ENCODE measurements around the gene INCA1.

The INCA1 gene

GRCh38 chr17:4965311-4965986 is 31.9 kb downstream of the INCA1 start:
- Histone ChIP-seq H3K9ac (ENCODE audit: low read length in 5 of 5) (no peak overlapping the region), H3K4me3 (ENCODE audit: low read depth in 1 of 5, low read length in 5 of 5) (no peak overlapping the region), H3K9me3 (ENCODE audit: control insufficient read depth in 5 of 5, low read length in 5 of 5) (no peaks in the 10 kb centered on the region), H3K36me3 (ENCODE audit: control insufficient read depth in 5 of 5, insufficient read depth in 5 of 5, low read length in 5 of 5) (peaks cover 0 to 24% (median 15%) of the 10 kb centered on the region in 5 donors), H3K27ac (ENCODE audit: low read depth, low read length) (peak overlapping the region; percentile 98), H3K4me1 (ENCODE audit: control insufficient read depth in 5 of 5, insufficient read depth in 5 of 5, low read length in 5 of 5) (peaks cover 8 to 37% (median 34%) of the 10 kb centered on the region in 5 donors), H3K27me3 (ENCODE audit: control insufficient read depth in 5 of 5, insufficient read depth in 4 of 5, low read length in 5 of 5) (no peaks in the 10 kb centered on the region)

- H3K4me3 ChIP-seq (ENCODE audit: low read depth in 1 of 5, low read length in 5 of 5), result no peak overlapping the region
- H3K27ac ChIP-seq (ENCODE audit: low read depth, low read length), result no peak overlapping the region
- peaks cover 0 to 3% (median 0%) of the 10 kb centered on the region in 5 donors for H3K4me1 ChIP-seq (ENCODE audit: control insufficient read depth in 5 of 5, insufficient read depth in 5 of 5, low read length in 5 of 5)
- H3K36me3 ChIP-seq (ENCODE audit: control insufficient read depth in 5 of 5, insufficient read depth in 5 of 5, low read length in 5 of 5), result peaks cover 0 to 34% (median 27%) of the 10 kb centered on the region in 5 donors
- H3K9me3 ChIP-seq (ENCODE audit: control insufficient read depth in 5 of 5, low read length in 5 of 5), result no peaks in the 10 kb centered on the region
- H3K27me3 ChIP-seq (ENCODE audit: control insufficient read depth in 5 of 5, insufficient read depth in 4 of 5, low read length in 5 of 5), result no peaks in the 10 kb centered on the region
- H3K9ac ChIP-seq (ENCODE audit: low read length in 5 of 5), result no peak overlapping the region
Measured at GRCh38 chr17:4960279-4960922, 36.9 kb downstream of the INCA1 start.

- peaks cover 0 to 34% (median 27%) of the 10 kb centered on the region in 5 donors for H3K36me3 ChIP-seq (ENCODE audit: control insufficient read depth in 5 of 5, insufficient read depth in 5 of 5, low read length in 5 of 5)
- no peaks in the 10 kb centered on the region for H3K9me3 ChIP-seq (ENCODE audit: control insufficient read depth in 5 of 5, low read length in 5 of 5)
- no peaks in the 10 kb centered on the region for H3K27me3 ChIP-seq (ENCODE audit: control insufficient read depth in 5 of 5, insufficient read depth in 4 of 5, low read length in 5 of 5)
- H3K4me1 ChIP-seq (ENCODE audit: control insufficient read depth in 5 of 5, insufficient read depth in 5 of 5, low read length in 5 of 5), result peaks cover 0 to 1% (median 0%) of the 10 kb centered on the region in 5 donors
- H3K27ac ChIP-seq (ENCODE audit: low read depth, low read length), result no peak overlapping the region
- no peak overlapping the region for H3K9ac ChIP-seq (ENCODE audit: low read length in 5 of 5)
- no peak overlapping the region for H3K4me3 ChIP-seq (ENCODE audit: low read depth in 1 of 5, low read length in 5 of 5)
Measured at GRCh38 chr17:4959261-4959965, 37.9 kb downstream of the INCA1 start.

GRCh38 chr17:4958102-4958501 is 39.2 kb downstream of the INCA1 start:
- Histone ChIP-seq H3K9ac (ENCODE audit: low read length in 5 of 5) (no peak overlapping the region), H3K4me1 (ENCODE audit: control insufficient read depth in 5 of 5, insufficient read depth in 5 of 5, low read length in 5 of 5) (peaks cover 2 to 14% (median 9%) of the 10 kb centered on the region in 5 donors), H3K36me3 (ENCODE audit: control insufficient read depth in 5 of 5, insufficient read depth in 5 of 5, low read length in 5 of 5) (peaks cover 0 to 34% (median 27%) of the 10 kb centered on the region in 5 donors), H3K27ac (ENCODE audit: low read depth, low read length) (no peak overlapping the region), H3K27me3 (ENCODE audit: control insufficient read depth in 5 of 5, insufficient read depth in 4 of 5, low read length in 5 of 5) (no peaks in the 10 kb centered on the region), H3K9me3 (ENCODE audit: control insufficient read depth in 5 of 5, low read length in 5 of 5) (no peaks in the 10 kb centered on the region), H3K4me3 (ENCODE audit: low read depth in 1 of 5, low read length in 5 of 5) (no peak overlapping the region)

- no peak overlapping the region for H3K4me3 ChIP-seq (ENCODE audit: low read depth in 1 of 5, low read length in 5 of 5)
- H3K36me3 ChIP-seq (ENCODE audit: control insufficient read depth in 5 of 5, insufficient read depth in 5 of 5, low read length in 5 of 5), result peaks cover 0 to 34% (median 27%) of the 10 kb centered on the region in 5 donors
- H3K9ac ChIP-seq (ENCODE audit: low read length in 5 of 5), result no peak overlapping the region
- H3K4me1 ChIP-seq (ENCODE audit: control insufficient read depth in 5 of 5, insufficient read depth in 5 of 5, low read length in 5 of 5), result peaks cover 2 to 17% (median 14%) of the 10 kb centered on the region in 5 donors
- H3K9me3 ChIP-seq (ENCODE audit: control insufficient read depth in 5 of 5, low read length in 5 of 5), result no peaks in the 10 kb centered on the region
- H3K27me3 ChIP-seq (ENCODE audit: control insufficient read depth in 5 of 5, insufficient read depth in 4 of 5, low read length in 5 of 5), result no peaks in the 10 kb centered on the region
- H3K27ac ChIP-seq (ENCODE audit: low read depth, low read length), result no peak overlapping the region
Measured at GRCh38 chr17:4956493-4957061, 40.7 kb downstream of the INCA1 start.

GRCh38 chr17:4955091-4955490 is 42.2 kb downstream of the INCA1 start:
- Histone ChIP-seq H3K4me1 (ENCODE audit: control insufficient read depth in 5 of 5, insufficient read depth in 5 of 5, low read length in 5 of 5) (peaks cover 2 to 27% (median 22%) of the 10 kb centered on the region in 5 donors), H3K4me3 (ENCODE audit: low read depth in 1 of 5, low read length in 5 of 5) (no peak overlapping the region), H3K9ac (ENCODE audit: low read length in 5 of 5) (no peak overlapping the region), H3K27me3 (ENCODE audit: control insufficient read depth in 5 of 5, insufficient read depth in 4 of 5, low read length in 5 of 5) (no peaks in the 10 kb centered on the region), H3K36me3 (ENCODE audit: control insufficient read depth in 5 of 5, insufficient read depth in 5 of 5, low read length in 5 of 5) (peaks cover 0 to 25% (median 19%) of the 10 kb centered on the region in 5 donors), H3K9me3 (ENCODE audit: control insufficient read depth in 5 of 5, low read length in 5 of 5) (no peaks in the 10 kb centered on the region), H3K27ac (ENCODE audit: low read depth, low read length) (no peak overlapping the region)

- Histone ChIP-seq H3K9ac (ENCODE audit: low read length in 5 of 5) (peak overlapping the region in 1 of 5 donors; percentile 56), H3K4me1 (ENCODE audit: control insufficient read depth in 5 of 5, insufficient read depth in 5 of 5, low read length in 5 of 5) (peaks cover 2 to 31% (median 23%) of the 10 kb centered on the region in 5 donors), H3K4me3 (ENCODE audit: low read depth in 1 of 5, low read length in 5 of 5) (no peak overlapping the region), H3K27me3 (ENCODE audit: control insufficient read depth in 5 of 5, insufficient read depth in 4 of 5, low read length in 5 of 5) (no peaks in the 10 kb centered on the region), H3K9me3 (ENCODE audit: control insufficient read depth in 5 of 5, low read length in 5 of 5) (no peaks in the 10 kb centered on the region), H3K36me3 (ENCODE audit: control insufficient read depth in 5 of 5, insufficient read depth in 5 of 5, low read length in 5 of 5) (peaks cover 0 to 12% (median 5%) of the 10 kb centered on the region in 5 donors), H3K27ac (ENCODE audit: low read depth, low read length) (peak overlapping the region; percentile 63)
Measured at GRCh38 chr17:4953451-4953961, 43.8 kb downstream of the INCA1 start.

- Histone ChIP-seq H3K36me3 (ENCODE audit: control insufficient read depth in 5 of 5, insufficient read depth in 5 of 5, low read length in 5 of 5) (peaks cover 0 to 4% (median 2%) of the 10 kb centered on the region in 5 donors), H3K9me3 (ENCODE audit: control insufficient read depth in 5 of 5, low read length in 5 of 5) (no peaks in the 10 kb centered on the region), H3K27ac (ENCODE audit: low read depth, low read length) (no peak overlapping the region), H3K4me3 (ENCODE audit: low read depth in 1 of 5, low read length in 5 of 5) (no peak overlapping the region), H3K4me1 (ENCODE audit: control insufficient read depth in 5 of 5, insufficient read depth in 5 of 5, low read length in 5 of 5) (peaks cover 2 to 40% (median 30%) of the 10 kb centered on the region in 5 donors), H3K27me3 (ENCODE audit: control insufficient read depth in 5 of 5, insufficient read depth in 4 of 5, low read length in 5 of 5) (no peaks in the 10 kb centered on the region), H3K9ac (ENCODE audit: low read length in 5 of 5) (no peak overlapping the region)
Measured at GRCh38 chr17:4951486-4951885, 45.8 kb downstream of the INCA1 start.

GRCh38 chr17:4950746-4951204 is 46.5 kb downstream of the INCA1 start, which contains the start of gene ENO3:
TSS of gene ENO3 (plus strand) at chr17:4951119. CDS start at chr17:4951830, 711 bp downstream.
- H3K4me3 ChIP-seq (ENCODE audit: low read depth in 1 of 5, low read length in 5 of 5), result peak within 1 kb of the TSS in 4 of 5 donors; percentile 30 to 58 (median 49)
- peak within 1 kb of the TSS; percentile 96 for H3K27ac ChIP-seq (ENCODE audit: low read depth, low read length)
- H3K27me3 ChIP-seq (ENCODE audit: control insufficient read depth in 5 of 5, insufficient read depth in 4 of 5, low read length in 5 of 5), result no peaks in the 10 kb centered on the region
- H3K36me3 ChIP-seq (ENCODE audit: control insufficient read depth in 5 of 5, insufficient read depth in 5 of 5, low read length in 5 of 5), result peaks cover 0 to 10% (median 7%) of the 10 kb centered on the region in 5 donors
- no peaks in the 10 kb centered on the region for H3K9me3 ChIP-seq (ENCODE audit: control insufficient read depth in 5 of 5, low read length in 5 of 5)
- peaks cover 5 to 47% (median 37%) of the 10 kb centered on the region in 5 donors for H3K4me1 ChIP-seq (ENCODE audit: control insufficient read depth in 5 of 5, insufficient read depth in 5 of 5, low read length in 5 of 5)
- peak within 1 kb of the TSS in 4 of 5 donors; percentile 75 to 82 (median 82) for H3K9ac ChIP-seq (ENCODE audit: low read length in 5 of 5)

All from subcutaneous abdominal adipose tissue (tissue), 5 donors.